Measurements from ENCODE around the gene TRPM1. TPM values are rescaled to one million over a fixed set of nuclear protein-coding genes. Genes with fewer than 3 reads are reported as not detected.

The TRPM1 gene
- total and polyA plus RNA-seq, 9 of the 15 experiments (the other 6 are each of a cell fraction or from before 2014, with no cell fraction given): 0.01 to 0.06 (median 0.03) TPM; not detected in 5

DNA sequence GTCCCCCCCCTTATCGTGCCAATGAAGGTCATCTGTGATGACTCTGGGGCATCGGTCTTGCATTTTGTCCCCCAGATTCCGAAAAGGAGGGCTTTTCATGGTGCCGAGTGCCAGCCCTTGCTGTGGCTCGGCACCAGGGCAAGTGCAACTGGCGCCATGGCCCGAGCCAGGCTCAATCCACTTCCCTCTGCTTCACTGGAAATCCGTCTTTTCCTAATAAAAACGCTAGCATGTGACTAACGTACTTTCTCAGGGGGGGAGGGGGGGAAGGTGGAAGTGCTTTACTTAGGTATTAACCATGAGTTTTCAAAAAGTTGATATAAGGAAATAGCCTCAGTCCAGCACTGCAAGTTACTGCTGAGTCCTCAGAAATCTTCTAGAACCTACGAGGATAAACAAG is 20.5 kb downstream of the TRPM1 start:
- intact Hi-C loops (cut with micrococcal nuclease) (no loop called here), in situ Hi-C loops (cut with MboI) (no loop called here)
- no peak overlapping the region for H3K27ac ChIP-seq (ENCODE audit: extremely low read depth, low read depth, low read length)
- H4K20me1 ChIP-seq (replicated peaks; ENCODE audit: control insufficient read depth, insufficient read depth, low read length): peaks cover 2% of the 10 kb centered on the region; the same call in 1 of the 2 replicates
- ChIA-PET CTCF (ENCODE audit: low intra/inter-chr PET ratio) (no interaction called here), POLR2A (no interaction called here)
- H3K9me1 ChIP-seq (ENCODE audit: control insufficient read depth, insufficient read depth, low read length): peaks cover 4% of the 10 kb centered on the region
- no peak for ATAC-seq
- BruUV-seq (replicated peaks): no TSS peak
- peaks cover 3 to 8% of the 10 kb centered on the region in 2 experiments; a peak in 3 of 5 replicates for H3K4me1 ChIP-seq (replicated peaks in 1 of 2; ENCODE audit: control insufficient read depth in 2 of 2, insufficient read depth in 2 of 2, low read length in 2 of 2)
- H3K9me3 ChIP-seq (replicated peaks; ENCODE audit: control insufficient read depth, insufficient read depth, low read depth, low read length): no peaks in the 10 kb centered on the region
- no peaks in the 10 kb centered on the region for H3K36me3 ChIP-seq (ENCODE audit: control insufficient read depth, insufficient read depth, low read length)
- peak overlapping the region in 1 of 2 experiments; percentile 81; a peak in 1 of 4 replicates for H3K9ac ChIP-seq (ENCODE audit: insufficient read depth in 1 of 2, low read depth in 2 of 2, low read length in 2 of 2)
- peak overlapping the region; percentile 78; the same call in 1 of the 2 replicates for H2AFZ ChIP-seq (ENCODE audit: low read depth, low read length)
- H3K4me2 ChIP-seq (ENCODE audit: insufficient read depth, low read length): peak overlapping the region; percentile 68; the same call in 1 of the 2 replicates
- FAIRE-seq: no peak
- H3K27me3 ChIP-seq (ENCODE audit: control insufficient read depth in 2 of 2, insufficient read depth in 2 of 2, low read length in 2 of 2): peaks cover 15 to 53% of the 10 kb centered on the region in 2 experiments; a peak in 4 of 5 replicates
- no peaks in the 10 kb centered on the region for H3K79me2 ChIP-seq (ENCODE audit: control insufficient read depth, insufficient read depth, low read length)
- no peak for DNase-seq (ENCODE audit: extremely low read depth in 1 of 4, low spot score in 3 of 4)
- 16% methylated on average over 8 of the region's 11 CpGs for WGBS (ENCODE audit: insufficient coverage, low coverage, missing lambda C conversion rate)
- TF ChIP-seq ZBED1 (IDR thresholded peaks at IDR 0.05) (no peak), SMAD2 (IDR thresholded peaks at IDR 0.05; ENCODE audit: low read depth, low read length) (no peak), STAT5B (CRISPR knock-in tag; IDR thresholded peaks at IDR 0.05) (no peak), CREB1 (IDR thresholded peaks at IDR 0.05) (no peak), CREB1 (CRISPR knock-in tag; IDR thresholded peaks at IDR 0.05) (no peak), NFRKB (IDR thresholded peaks at IDR 0.05; ENCODE audit: low read depth) (no peak), THRAP3 (IDR thresholded peaks at IDR 0.05; ENCODE audit: borderline replicate concordance) (no peak)
- TF ChIP-seq, protein P1, sequence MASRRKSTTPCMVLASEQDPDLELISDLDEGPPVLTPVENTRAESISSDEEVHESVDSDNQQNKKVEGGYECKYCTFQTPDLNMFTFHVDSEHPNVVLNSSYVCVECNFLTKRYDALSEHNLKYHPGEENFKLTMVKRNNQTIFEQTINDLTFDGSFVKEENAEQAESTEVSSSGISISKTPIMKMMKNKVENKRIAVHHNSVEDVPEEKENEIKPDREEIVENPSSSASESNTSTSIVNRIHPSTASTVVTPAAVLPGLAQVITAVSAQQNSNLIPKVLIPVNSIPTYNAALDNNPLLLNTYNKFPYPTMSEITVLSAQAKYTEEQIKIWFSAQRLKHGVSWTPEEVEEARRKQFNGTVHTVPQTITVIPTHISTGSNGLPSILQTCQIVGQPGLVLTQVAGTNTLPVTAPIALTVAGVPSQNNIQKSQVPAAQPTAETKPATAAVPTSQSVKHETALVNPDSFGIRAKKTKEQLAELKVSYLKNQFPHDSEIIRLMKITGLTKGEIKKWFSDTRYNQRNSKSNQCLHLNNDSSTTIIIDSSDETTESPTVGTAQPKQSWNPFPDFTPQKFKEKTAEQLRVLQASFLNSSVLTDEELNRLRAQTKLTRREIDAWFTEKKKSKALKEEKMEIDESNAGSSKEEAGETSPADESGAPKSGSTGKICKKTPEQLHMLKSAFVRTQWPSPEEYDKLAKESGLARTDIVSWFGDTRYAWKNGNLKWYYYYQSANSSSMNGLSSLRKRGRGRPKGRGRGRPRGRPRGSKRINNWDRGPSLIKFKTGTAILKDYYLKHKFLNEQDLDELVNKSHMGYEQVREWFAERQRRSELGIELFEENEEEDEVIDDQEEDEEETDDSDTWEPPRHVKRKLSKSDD (conservative IDR thresholded peaks at IDR 0.05; ENCODE audit: low read length): no peak
- peak overlapping the region; percentile 32 for H3K4me3 ChIP-seq
